K562 (cell line): Measurements from ENCODE around the gene TMEM205. TPM values are rescaled to one million over a fixed set of nuclear protein-coding genes. Genes with fewer than 3 reads are reported as not detected.
"Not testable (repeated sequence)": the region's sequence is repeated elsewhere in the genome, so short reads cannot be mapped to it uniquely, and the experiment has no call there.

Experiments
- ATAC-seq: fragments of 200-7000 bp; cut with Tn5 transposase; 3 replicates; pipeline ENCODE4 v1.9.1; 2020; ENCODE audit warnings: moderate library complexity
- BruUV-seq: library from RNA; stranded (reverse); fragments of 400-500 nt; replicated peaks from 2 replicates; lab custom pipeline; 2021; lab: Mats Ljungman, UMichigan
- CTCF ChIA-PET: fragments of 300-600 bp; formaldehyde crosslinking; extraction: SDS; loops from one replicate; lab custom pipeline; 2021; ENCODE audit warnings: low intra/inter-chr PET ratio; lab: Yijun Ruan, JAX
- POLR2A ChIA-PET: fragments of 300-600, 350-650 bp; sonication (Branson Sonifier 250); formaldehyde crosslinking; extraction: SDS; loops from one replicate; lab custom pipeline; 2021; ENCODE audit warnings: antibody characterized with exemption, inconsistent platforms; lab: Yijun Ruan, JAX
- DNase-seq, 4 experiments: peaks; one replicate each; pipeline versions ENCODE4 v3.0.0 to v3.0.0-alpha.2; 2011 to 2018; ENCODE audit warnings: low spot score in 3 of 4, mixed read lengths in 3 of 4; ENCODE audit errors: extremely low read depth in 1 of 4
- FAIRE-seq: peaks from 2 replicates; lab custom pipeline; 2011; peaks lifted over from hg19 to GRCh38; lab: Jason Lieb, UNC
- H2AFZ ChIP-seq: 2 replicates; pipeline ENCODE4 v1.6.0; 2011; ENCODE audit warnings: low read depth, low read length, control low read depth, inconsistent platforms
- H3K27ac ChIP-seq: fragments of 200-600 bp; 3 replicates; pipeline ENCODE4 v1.8.0; 2011; ENCODE audit warnings: low read depth, mild to moderate bottlenecking, control low read depth, inconsistent platforms, low read length, moderate library complexity, mixed read lengths; ENCODE audit errors: extremely low read depth
- H3K27me3 ChIP-seq, 2 experiments: fragments of 300-600 bp in 1 of 2; 2 replicates in 1 of 2; 3 replicates in 1 of 2; pipeline versions ENCODE4 v1.6.0 to v1.8.0; 2011; ENCODE audit warnings: inconsistent platforms in 2 of 2, low read length in 2 of 2, mild to moderate bottlenecking in 1 of 2, mixed read lengths in 1 of 2, moderate library complexity in 1 of 2; ENCODE audit not compliant: control insufficient read depth in 2 of 2, insufficient read depth in 2 of 2
- H3K36me3 ChIP-seq: fragments of 300-600 bp; 3 replicates; pipeline ENCODE4 v1.8.0; 2011; ENCODE audit warnings: mild to moderate bottlenecking, low read length, inconsistent platforms; ENCODE audit not compliant: control insufficient read depth, insufficient read depth
- H3K4me1 ChIP-seq, 2 experiments: fragments of 200-600 bp in 1 of 2; replicated peaks in 1 of 2; 2 replicates in 1 of 2; 3 replicates in 1 of 2; pipeline versions ENCODE4 v1.5.1 to v1.8.0; 2011; ENCODE audit warnings: inconsistent platforms in 2 of 2, low read length in 2 of 2, mild to moderate bottlenecking in 1 of 2, mixed read lengths in 1 of 2, moderate library complexity in 1 of 2; ENCODE audit not compliant: control insufficient read depth in 2 of 2, insufficient read depth in 2 of 2
- H3K4me2 ChIP-seq: 2 replicates; pipeline ENCODE4 v1.6.1; 2011; ENCODE audit warnings: low read length, control low read depth, inconsistent platforms, mixed read lengths; ENCODE audit not compliant: insufficient read depth
- H3K4me3 ChIP-seq: fragments of 200-600 bp; sonication (generic), shearing (Covaris generic); 2 replicates; pipeline ENCODE4 v1.5.1; 2016; ENCODE audit warnings: control low read depth, inconsistent platforms
- H3K79me2 ChIP-seq: fragments of 200-600 bp; 3 replicates; pipeline ENCODE4 v1.8.0; 2011; ENCODE audit warnings: low read length, inconsistent platforms; ENCODE audit not compliant: control insufficient read depth, insufficient read depth
- H3K9ac ChIP-seq, 2 experiments: 2 replicates each; pipeline versions ENCODE4 v1.6.0 to v1.6.1; 2011; ENCODE audit warnings: low read depth in 2 of 2, low read length in 2 of 2, control low read depth in 1 of 2, inconsistent platforms in 1 of 2, mild to moderate bottlenecking in 1 of 2, mixed read lengths in 1 of 2; ENCODE audit not compliant: insufficient read depth in 1 of 2
- H3K9me1 ChIP-seq: one replicate; pipeline ENCODE4 v1.6.0; 2011; ENCODE audit warnings: inconsistent platforms, mild to moderate bottlenecking, low read length, moderate library complexity; ENCODE audit not compliant: control insufficient read depth, insufficient read depth
- H3K9me3 ChIP-seq: replicated peaks from 2 replicates; pipeline ENCODE4 v1.5.1; 2011; ENCODE audit warnings: low read depth, low read length, inconsistent platforms; ENCODE audit not compliant: control insufficient read depth, insufficient read depth
- H4K20me1 ChIP-seq: replicated peaks from 2 replicates; pipeline ENCODE4 v1.6.1; 2011; ENCODE audit warnings: low read length, inconsistent platforms, mixed read lengths; ENCODE audit not compliant: control insufficient read depth, insufficient read depth
- RFX1 ChIP-seq: fragments of 450-650 bp; IDR thresholded peaks from 2 replicates; pipeline ENCODE4 v1.6.1; 2016; ENCODE audit warnings: mild to moderate bottlenecking, moderate library complexity
- WGBS: fragments of 100-300 bp; shearing (Covaris generic); methylation state at CpG from one replicate; pipeline ENCODE4 v1.1.6; 2016; ENCODE audit warnings: low coverage, mixed read lengths; ENCODE audit not compliant: insufficient coverage; ENCODE audit errors: missing lambda C conversion rate; 5-methylcytosine and 5-hydroxymethylcytosine counted together
- in situ Hi-C: fragments of 300-500 bp; cut with MboI; formaldehyde crosslinking; loops from 4 replicates; pipeline ENCODE4 v1.15.0; 2018; ENCODE audit warnings: inconsistent platforms, mixed read lengths
- intact Hi-C: fragments of 100-400 bp; cut with micrococcal nuclease; formaldehyde crosslinking; loops from 2 replicates; pipeline ENCODE4 v1.14.2; 2022
- polyA plus RNA-seq, 8 experiments: library from polyadenylated mRNA; depleted of rRNA in 4 of 8; stranded (reverse) in 5 of 8; unstranded in 3 of 8; fragments of >200 nt; fragmentation: Nextera tagmentation in 2 of 8; fragmentation: Illumina TruSeq in 1 of 8; extraction: Ambion mirVana in 2 of 8; extraction: Trizol in 1 of 8; gene quantifications; 2 replicates each; pipeline versions ENCODE4 v1.2.1 to v1.2.3, GENCODE V29; 2011 to 2014; ENCODE audit warnings: inconsistent platforms in 1 of 8, missing spikeins in 1 of 8
- total RNA-seq, 7 experiments: library from RNA; depleted of rRNA in 6 of 7; stranded (reverse); fragments of >200 nt in 6 of 7; fragmentation: Illumina TruSeq in 2 of 7; extraction: Trizol in 2 of 7; gene quantifications; 2 replicates each; pipeline versions ENCODE4 v1.2.1 to v1.2.3, GENCODE V29; 2011 to 2021; ENCODE audit warnings: low replicate concordance in 1 of 7
- TF ChIP-seq, protein P1 (sequence below), 2 experiments: fragments of 450-650 bp in 1 of 2; sonication (generic) in 1 of 2; formaldehyde crosslinking in 1 of 2; IDR thresholded peaks; 2 replicates each; pipeline versions ENCODE4 v1.7.1 to v1.9.0; 2016 to 2022; ENCODE audit warnings: inconsistent platforms in 1 of 2, mild to moderate bottlenecking in 1 of 2, missing genetic modification reagents in 1 of 2

TMEM205 gene
- total and polyA plus RNA-seq, 9 of the 15 experiments (the other 6 are each of a cell fraction or from before 2014, with no cell fraction given): 21.3 to 81.5 (median 44.1) TPM

DNA sequence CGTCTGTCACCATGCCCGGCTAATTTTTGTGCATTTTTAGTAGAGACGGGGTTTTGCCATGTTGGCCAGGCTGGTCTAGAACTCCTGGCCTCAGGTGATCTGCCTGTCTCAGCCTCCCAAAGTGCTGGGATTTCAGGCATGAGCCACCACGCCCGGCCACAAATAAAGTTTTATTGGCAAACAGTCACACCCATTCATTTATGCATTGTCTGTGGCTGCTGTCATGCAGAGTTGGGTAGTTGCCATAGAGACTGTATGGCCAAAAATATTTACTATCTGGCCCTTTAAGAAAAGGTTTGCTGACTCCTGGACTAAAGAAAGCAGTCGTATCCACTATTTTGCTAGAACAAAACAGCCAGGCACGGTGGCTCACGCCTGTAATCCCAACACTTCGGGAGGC, 12.2 kb downstream of the TMEM205 start:
- in situ Hi-C loops, CTCF ChIA-PET, ATAC-seq, H2AFZ ChIP-seq, H3K9me3 ChIP-seq, BruUV-seq, H3K4me1 ChIP-seq, FAIRE-seq, H3K9ac ChIP-seq, H3K9me1 ChIP-seq, H3K27ac ChIP-seq, DNase-seq, intact Hi-C loops, H3K4me2 ChIP-seq, H3K79me2 ChIP-seq, H3K27me3 ChIP-seq, H3K36me3 ChIP-seq, H4K20me1 ChIP-seq, H3K4me3 ChIP-seq: not testable (repeated sequence)
- 41% methylated on average over 9 of the region's 9 CpGs for WGBS
- TF ChIP-seq RFX1: peak; percentile 72
- TF ChIP-seq, protein P1, sequence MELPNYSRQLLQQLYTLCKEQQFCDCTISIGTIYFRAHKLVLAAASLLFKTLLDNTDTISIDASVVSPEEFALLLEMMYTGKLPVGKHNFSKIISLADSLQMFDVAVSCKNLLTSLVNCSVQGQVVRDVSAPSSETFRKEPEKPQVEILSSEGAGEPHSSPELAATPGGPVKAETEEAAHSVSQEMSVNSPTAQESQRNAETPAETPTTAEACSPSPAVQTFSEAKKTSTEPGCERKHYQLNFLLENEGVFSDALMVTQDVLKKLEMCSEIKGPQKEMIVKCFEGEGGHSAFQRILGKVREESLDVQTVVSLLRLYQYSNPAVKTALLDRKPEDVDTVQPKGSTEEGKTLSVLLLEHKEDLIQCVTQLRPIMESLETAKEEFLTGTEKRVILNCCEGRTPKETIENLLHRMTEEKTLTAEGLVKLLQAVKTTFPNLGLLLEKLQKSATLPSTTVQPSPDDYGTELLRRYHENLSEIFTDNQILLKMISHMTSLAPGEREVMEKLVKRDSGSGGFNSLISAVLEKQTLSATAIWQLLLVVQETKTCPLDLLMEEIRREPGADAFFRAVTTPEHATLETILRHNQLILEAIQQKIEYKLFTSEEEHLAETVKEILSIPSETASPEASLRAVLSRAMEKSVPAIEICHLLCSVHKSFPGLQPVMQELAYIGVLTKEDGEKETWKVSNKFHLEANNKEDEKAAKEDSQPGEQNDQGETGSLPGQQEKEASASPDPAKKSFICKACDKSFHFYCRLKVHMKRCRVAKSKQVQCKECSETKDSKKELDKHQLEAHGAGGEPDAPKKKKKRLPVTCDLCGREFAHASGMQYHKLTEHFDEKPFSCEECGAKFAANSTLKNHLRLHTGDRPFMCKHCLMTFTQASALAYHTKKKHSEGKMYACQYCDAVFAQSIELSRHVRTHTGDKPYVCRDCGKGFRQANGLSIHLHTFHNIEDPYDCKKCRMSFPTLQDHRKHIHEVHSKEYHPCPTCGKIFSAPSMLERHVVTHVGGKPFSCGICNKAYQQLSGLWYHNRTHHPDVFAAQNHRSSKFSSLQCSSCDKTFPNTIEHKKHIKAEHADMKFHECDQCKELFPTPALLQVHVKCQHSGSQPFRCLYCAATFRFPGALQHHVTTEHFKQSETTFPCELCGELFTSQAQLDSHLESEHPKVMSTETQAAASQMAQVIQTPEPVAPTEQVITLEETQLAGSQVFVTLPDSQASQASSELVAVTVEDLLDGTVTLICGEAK (IDR thresholded peaks at IDR 0.05): peak; percentile 97
- TF ChIP-seq, protein P1 (CRISPR knock-in tag; IDR thresholded peaks at IDR 0.05): peak; percentile 97
- POLR2A ChIA-PET: interaction anchor here (0.6 kb wide), 1 partner anchor 14 kb away, joined by 5 read pairs; no protein-coding TSS in a partner anchor
